ENCODE measurements around the gene CIRBP. TPM values are rescaled to one million over a fixed set of nuclear protein-coding genes. Genes with fewer than 3 reads are reported as not detected.

CIRBP gene
- total and polyA plus RNA-seq, 2 of the 13 experiments (the other 11 are each of a cell fraction or from before 2014, with no cell fraction given), result 133 to 140 TPM

DNA sequence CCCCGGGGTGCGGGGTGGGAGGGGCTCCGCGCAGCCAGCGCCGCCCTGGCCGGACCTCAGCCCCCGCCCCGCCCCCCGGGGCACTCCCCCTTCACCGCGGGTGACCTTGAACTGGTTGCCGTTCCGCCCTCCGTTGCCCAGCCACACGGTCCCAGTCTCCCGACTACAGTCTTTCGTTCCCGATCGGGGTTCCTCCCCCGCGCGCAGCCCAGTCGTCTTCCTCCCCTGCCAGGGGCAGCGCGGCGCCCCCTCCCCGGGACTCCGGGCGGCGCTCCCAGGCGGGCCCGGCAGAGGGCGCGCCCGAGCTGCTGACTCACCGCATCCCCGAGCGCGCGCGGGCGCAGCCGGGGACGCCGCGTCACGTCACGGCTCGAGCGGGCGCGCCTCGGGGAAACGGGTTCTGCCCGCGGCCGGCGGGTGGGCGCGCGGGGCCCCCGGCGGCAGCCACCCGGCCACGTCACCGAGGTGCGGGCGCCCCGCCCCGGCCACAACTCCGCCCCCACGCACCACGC is 20.3 kb upstream of the CIRBP start (continued):
- TF ChIP-seq, protein P1, sequence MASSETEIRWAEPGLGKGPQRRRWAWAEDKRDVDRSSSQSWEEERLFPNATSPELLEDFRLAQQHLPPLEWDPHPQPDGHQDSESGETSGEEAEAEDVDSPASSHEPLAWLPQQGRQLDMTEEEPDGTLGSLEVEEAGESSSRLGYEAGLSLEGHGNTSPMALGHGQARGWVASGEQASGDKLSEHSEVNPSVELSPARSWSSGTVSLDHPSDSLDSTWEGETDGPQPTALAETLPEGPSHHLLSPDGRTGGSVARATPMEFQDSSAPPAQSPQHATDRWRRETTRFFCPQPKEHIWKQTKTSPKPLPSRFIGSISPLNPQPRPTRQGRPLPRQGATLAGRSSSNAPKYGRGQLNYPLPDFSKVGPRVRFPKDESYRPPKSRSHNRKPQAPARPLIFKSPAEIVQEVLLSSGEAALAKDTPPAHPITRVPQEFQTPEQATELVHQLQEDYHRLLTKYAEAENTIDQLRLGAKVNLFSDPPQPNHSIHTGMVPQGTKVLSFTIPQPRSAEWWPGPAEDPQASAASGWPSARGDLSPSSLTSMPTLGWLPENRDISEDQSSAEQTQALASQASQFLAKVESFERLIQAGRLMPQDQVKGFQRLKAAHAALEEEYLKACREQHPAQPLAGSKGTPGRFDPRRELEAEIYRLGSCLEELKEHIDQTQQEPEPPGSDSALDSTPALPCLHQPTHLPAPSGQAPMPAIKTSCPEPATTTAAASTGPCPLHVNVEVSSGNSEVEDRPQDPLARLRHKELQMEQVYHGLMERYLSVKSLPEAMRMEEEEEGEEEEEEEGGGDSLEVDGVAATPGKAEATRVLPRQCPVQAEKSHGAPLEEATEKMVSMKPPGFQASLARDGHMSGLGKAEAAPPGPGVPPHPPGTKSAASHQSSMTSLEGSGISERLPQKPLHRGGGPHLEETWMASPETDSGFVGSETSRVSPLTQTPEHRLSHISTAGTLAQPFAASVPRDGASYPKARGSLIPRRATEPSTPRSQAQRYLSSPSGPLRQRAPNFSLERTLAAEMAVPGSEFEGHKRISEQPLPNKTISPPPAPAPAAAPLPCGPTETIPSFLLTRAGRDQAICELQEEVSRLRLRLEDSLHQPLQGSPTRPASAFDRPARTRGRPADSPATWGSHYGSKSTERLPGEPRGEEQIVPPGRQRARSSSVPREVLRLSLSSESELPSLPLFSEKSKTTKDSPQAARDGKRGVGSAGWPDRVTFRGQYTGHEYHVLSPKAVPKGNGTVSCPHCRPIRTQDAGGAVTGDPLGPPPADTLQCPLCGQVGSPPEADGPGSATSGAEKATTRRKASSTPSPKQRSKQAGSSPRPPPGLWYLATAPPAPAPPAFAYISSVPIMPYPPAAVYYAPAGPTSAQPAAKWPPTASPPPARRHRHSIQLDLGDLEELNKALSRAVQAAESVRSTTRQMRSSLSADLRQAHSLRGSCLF (CRISPR knock-in tag; IDR thresholded peaks at IDR 0.05; ENCODE audit: borderline replicate concordance), result no peak
- TF ChIP-seq RBM22 (optimal IDR thresholded peaks at IDR 0.05; ENCODE audit: low read length) (peak; percentile 91), KDM1A (CRISPR knock-in tag; IDR thresholded peaks at IDR 0.05) (no peak), CBX1 (IDR thresholded peaks at IDR 0.05; ENCODE audit: low read depth) (no peak), ZBTB8A (CRISPR knock-in tag; IDR thresholded peaks at IDR 0.05; ENCODE audit: borderline replicate concordance, low read depth) (no peak), TAF1 (CRISPR knock-in tag; IDR thresholded peaks at IDR 0.05) (0 out of 2 replicates have a peak, but pooled peaks have one; percentile 1), SALL2 (CRISPR knock-in tag; IDR thresholded peaks at IDR 0.05) (no peak; the same call in 1 of the 2 replicates)
- TF ChIP-seq, protein P2, sequence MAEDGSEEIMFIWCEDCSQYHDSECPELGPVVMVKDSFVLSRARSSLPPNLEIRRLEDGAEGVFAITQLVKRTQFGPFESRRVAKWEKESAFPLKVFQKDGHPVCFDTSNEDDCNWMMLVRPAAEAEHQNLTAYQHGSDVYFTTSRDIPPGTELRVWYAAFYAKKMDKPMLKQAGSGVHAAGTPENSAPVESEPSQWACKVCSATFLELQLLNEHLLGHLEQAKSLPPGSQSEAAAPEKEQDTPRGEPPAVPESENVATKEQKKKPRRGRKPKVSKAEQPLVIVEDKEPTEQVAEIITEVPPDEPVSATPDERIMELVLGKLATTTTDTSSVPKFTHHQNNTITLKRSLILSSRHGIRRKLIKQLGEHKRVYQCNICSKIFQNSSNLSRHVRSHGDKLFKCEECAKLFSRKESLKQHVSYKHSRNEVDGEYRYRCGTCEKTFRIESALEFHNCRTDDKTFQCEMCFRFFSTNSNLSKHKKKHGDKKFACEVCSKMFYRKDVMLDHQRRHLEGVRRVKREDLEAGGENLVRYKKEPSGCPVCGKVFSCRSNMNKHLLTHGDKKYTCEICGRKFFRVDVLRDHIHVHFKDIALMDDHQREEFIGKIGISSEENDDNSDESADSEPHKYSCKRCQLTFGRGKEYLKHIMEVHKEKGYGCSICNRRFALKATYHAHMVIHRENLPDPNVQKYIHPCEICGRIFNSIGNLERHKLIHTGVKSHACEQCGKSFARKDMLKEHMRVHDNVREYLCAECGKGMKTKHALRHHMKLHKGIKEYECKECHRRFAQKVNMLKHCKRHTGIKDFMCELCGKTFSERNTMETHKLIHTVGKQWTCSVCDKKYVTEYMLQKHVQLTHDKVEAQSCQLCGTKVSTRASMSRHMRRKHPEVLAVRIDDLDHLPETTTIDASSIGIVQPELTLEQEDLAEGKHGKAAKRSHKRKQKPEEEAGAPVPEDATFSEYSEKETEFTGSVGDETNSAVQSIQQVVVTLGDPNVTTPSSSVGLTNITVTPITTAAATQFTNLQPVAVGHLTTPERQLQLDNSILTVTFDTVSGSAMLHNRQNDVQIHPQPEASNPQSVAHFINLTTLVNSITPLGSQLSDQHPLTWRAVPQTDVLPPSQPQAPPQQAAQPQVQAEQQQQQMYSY (CRISPR knock-in tag; IDR thresholded peaks at IDR 0.05), result no peak
- TF ChIP-seq, protein P3, sequence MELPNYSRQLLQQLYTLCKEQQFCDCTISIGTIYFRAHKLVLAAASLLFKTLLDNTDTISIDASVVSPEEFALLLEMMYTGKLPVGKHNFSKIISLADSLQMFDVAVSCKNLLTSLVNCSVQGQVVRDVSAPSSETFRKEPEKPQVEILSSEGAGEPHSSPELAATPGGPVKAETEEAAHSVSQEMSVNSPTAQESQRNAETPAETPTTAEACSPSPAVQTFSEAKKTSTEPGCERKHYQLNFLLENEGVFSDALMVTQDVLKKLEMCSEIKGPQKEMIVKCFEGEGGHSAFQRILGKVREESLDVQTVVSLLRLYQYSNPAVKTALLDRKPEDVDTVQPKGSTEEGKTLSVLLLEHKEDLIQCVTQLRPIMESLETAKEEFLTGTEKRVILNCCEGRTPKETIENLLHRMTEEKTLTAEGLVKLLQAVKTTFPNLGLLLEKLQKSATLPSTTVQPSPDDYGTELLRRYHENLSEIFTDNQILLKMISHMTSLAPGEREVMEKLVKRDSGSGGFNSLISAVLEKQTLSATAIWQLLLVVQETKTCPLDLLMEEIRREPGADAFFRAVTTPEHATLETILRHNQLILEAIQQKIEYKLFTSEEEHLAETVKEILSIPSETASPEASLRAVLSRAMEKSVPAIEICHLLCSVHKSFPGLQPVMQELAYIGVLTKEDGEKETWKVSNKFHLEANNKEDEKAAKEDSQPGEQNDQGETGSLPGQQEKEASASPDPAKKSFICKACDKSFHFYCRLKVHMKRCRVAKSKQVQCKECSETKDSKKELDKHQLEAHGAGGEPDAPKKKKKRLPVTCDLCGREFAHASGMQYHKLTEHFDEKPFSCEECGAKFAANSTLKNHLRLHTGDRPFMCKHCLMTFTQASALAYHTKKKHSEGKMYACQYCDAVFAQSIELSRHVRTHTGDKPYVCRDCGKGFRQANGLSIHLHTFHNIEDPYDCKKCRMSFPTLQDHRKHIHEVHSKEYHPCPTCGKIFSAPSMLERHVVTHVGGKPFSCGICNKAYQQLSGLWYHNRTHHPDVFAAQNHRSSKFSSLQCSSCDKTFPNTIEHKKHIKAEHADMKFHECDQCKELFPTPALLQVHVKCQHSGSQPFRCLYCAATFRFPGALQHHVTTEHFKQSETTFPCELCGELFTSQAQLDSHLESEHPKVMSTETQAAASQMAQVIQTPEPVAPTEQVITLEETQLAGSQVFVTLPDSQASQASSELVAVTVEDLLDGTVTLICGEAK (IDR thresholded peaks at IDR 0.05), result no peak
- TF ChIP-seq, protein P3 (CRISPR knock-in tag; IDR thresholded peaks at IDR 0.05), result no peak

Measured in HepG2 (cell line).